ENCODE data around the gene TCF7L2. TPM values are rescaled to one million over a fixed set of nuclear protein-coding genes. Genes with fewer than 3 reads are reported as not detected.

TCF7L2 gene
- total RNA-seq, 2 donors from 2014 or later, result 9.1 to 25.7 TPM

- H3K4me1 ChIP-seq, result peaks cover 12% of the 10 kb centered on the region
- intact Hi-C loops (cut with DNase I), result no loop called here
- no peaks in the 10 kb centered on the region for H3K36me3 ChIP-seq (replicated peaks in 1 of 2; ENCODE audit: insufficient read depth in 1 of 2, low read depth in 2 of 2)
- no peak overlapping the region for H3K4me3 ChIP-seq
- TF ChIP-seq POLR2A (IDR thresholded peaks at IDR 0.05), result no peak
- TF ChIP-seq, protein P1, sequence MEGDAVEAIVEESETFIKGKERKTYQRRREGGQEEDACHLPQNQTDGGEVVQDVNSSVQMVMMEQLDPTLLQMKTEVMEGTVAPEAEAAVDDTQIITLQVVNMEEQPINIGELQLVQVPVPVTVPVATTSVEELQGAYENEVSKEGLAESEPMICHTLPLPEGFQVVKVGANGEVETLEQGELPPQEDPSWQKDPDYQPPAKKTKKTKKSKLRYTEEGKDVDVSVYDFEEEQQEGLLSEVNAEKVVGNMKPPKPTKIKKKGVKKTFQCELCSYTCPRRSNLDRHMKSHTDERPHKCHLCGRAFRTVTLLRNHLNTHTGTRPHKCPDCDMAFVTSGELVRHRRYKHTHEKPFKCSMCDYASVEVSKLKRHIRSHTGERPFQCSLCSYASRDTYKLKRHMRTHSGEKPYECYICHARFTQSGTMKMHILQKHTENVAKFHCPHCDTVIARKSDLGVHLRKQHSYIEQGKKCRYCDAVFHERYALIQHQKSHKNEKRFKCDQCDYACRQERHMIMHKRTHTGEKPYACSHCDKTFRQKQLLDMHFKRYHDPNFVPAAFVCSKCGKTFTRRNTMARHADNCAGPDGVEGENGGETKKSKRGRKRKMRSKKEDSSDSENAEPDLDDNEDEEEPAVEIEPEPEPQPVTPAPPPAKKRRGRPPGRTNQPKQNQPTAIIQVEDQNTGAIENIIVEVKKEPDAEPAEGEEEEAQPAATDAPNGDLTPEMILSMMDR (IDR thresholded peaks at IDR 0.05), result no peak
- no peaks in the 10 kb centered on the region for H3K9me3 ChIP-seq
- no peak for ATAC-seq
- no peak for DNase-seq
- no peaks in the 10 kb centered on the region for H3K27me3 ChIP-seq
- WGBS, 2 donors, result 78 to 80% methylated on average over 12 of the region's 12 CpGs
- H3K27ac ChIP-seq, result no peak overlapping the region
Observed at GRCh38 chr10:113038183-113038582, 88.1 kb downstream of the TCF7L2 start.

- intact Hi-C loops (cut with DNase I), result no loop called here
- TF ChIP-seq POLR2A (IDR thresholded peaks at IDR 0.05), result no peak
- TF ChIP-seq, protein P1 (IDR thresholded peaks at IDR 0.05), result no peak
- no peaks in the 10 kb centered on the region for H3K36me3 ChIP-seq (replicated peaks in 1 of 2; ENCODE audit: insufficient read depth in 1 of 2, low read depth in 2 of 2)
- DNase-seq (no peak), ATAC-seq (no peak)
- WGBS, 2 donors, result 68 to 79% methylated on average over 4 of the region's 4 CpGs
- no peak overlapping the region for H3K27ac ChIP-seq
- no peaks in the 10 kb centered on the region for H3K27me3 ChIP-seq
- H3K4me1 ChIP-seq, result peaks cover 12% of the 10 kb centered on the region
- H3K4me3 ChIP-seq, result no peak overlapping the region
- no peaks in the 10 kb centered on the region for H3K9me3 ChIP-seq
Observed at GRCh38 chr10:113038985-113039384, 88.9 kb downstream of the TCF7L2 start.

GRCh38 chr10:113041324-113041723 is 91.3 kb downstream of the TCF7L2 start:
- no peaks in the 10 kb centered on the region for H3K27me3 ChIP-seq
- no peaks in the 10 kb centered on the region for H3K9me3 ChIP-seq
- H3K4me3 ChIP-seq, result no peak overlapping the region
- H3K36me3 ChIP-seq (replicated peaks in 1 of 2; ENCODE audit: insufficient read depth in 1 of 2, low read depth in 2 of 2), result no peaks in the 10 kb centered on the region
- intact Hi-C loops (cut with DNase I), result no loop called here
- WGBS, 2 donors, result 88 to 100% methylated on average over 1 of the region's 1 CpG
- no peaks in the 10 kb centered on the region for H3K4me1 ChIP-seq
- H3K27ac ChIP-seq, result no peak overlapping the region
- no peak for TF ChIP-seq POLR2A (IDR thresholded peaks at IDR 0.05)
- TF ChIP-seq, protein P1 (IDR thresholded peaks at IDR 0.05), result no peak
- no peak for ATAC-seq
- no peak for DNase-seq

DNA sequence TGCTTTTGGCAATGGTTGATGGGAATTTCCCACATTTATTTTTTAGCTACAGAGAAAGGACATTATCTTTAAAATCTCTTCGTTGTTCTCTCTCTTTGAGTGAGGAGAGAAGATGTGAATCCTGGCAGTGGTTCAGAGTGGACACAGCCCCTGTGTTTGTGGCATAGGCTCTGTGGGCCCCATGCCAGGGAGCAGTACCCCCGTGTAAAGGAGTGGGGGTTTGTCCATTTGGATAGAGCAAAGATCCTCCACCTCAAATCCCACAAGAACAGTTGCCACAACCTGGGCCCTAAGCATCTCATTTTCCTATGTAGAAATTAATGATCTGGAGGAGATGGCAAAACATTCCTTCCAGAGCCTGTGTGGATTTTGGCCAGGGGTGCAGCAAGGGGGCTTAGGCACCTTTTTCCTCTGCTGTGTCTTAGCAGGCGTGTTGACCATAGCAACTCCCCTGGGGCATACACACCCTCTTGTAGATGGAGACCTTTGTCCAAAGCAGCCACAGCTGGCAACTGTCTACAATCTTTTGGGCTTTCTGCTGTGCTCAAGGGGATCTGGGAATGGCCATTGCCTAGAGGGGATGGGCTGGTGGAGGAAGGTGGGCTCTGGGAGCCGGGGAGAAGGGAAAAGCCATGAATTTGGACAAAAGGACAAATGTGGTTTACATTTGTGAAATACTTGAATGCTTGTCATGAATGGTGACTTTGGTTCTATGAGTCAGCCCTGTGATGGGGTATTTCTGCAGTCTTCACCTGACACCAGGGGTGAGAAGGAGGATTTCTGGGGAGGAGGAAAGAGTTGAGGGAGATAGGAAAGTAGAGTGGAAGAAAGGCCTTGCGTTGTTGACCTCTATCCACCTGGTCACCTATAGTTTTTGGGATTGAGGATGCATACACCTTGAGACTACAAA is 92.0 kb downstream of the TCF7L2 start:
- TF ChIP-seq, protein P1 (IDR thresholded peaks at IDR 0.05), result no peak
- no peak for TF ChIP-seq POLR2A (IDR thresholded peaks at IDR 0.05)
- no peak overlapping the region for H3K4me3 ChIP-seq
- ATAC-seq (no peak), DNase-seq (no peak)
- no peaks in the 10 kb centered on the region for H3K4me1 ChIP-seq
- no peaks in the 10 kb centered on the region for H3K9me3 ChIP-seq
- no peak overlapping the region for H3K27ac ChIP-seq
- H3K27me3 ChIP-seq, result no peaks in the 10 kb centered on the region
- 67 to 75% methylated on average over 5 of the region's 5 CpGs for WGBS, 2 donors
- H3K36me3 ChIP-seq (replicated peaks in 1 of 2; ENCODE audit: insufficient read depth in 1 of 2, low read depth in 2 of 2), result no peaks in the 10 kb centered on the region
- intact Hi-C loops (cut with DNase I), result no loop called here

DNA sequence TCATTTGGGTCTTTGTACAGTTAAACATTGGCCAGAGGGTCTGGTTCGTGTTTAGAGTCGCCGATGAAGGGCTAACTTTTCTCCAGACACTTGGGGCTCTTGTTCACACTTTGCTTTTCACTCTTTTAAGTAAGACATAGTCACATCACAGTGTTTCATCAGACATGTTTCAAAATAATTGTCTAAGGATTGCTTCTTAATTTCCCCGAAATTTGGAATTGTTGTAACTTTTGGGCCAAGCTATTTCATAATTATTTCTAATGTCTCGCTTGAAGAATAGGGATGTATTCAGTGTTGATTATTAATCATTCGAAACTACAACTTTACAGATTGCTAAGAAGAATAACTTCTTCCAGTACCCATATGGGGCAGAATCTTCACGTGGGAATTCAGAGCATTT is 92.8 kb downstream of the TCF7L2 start:
- Histone ChIP-seq H3K4me1 (no peaks in the 10 kb centered on the region), H3K4me3 (no peak overlapping the region), H3K9me3 (no peaks in the 10 kb centered on the region), H3K27ac (no peak overlapping the region), H3K36me3 (replicated peaks in 1 of 2; ENCODE audit: insufficient read depth in 1 of 2, low read depth in 2 of 2) (no peaks in the 10 kb centered on the region), H3K27me3 (no peaks in the 10 kb centered on the region)
- ATAC-seq (no peak), DNase-seq (no peak)
- 79 to 87% methylated on average over 7 of the region's 7 CpGs for WGBS, 2 donors
- intact Hi-C loops (cut with DNase I), result no loop called here
- TF ChIP-seq POLR2A (IDR thresholded peaks at IDR 0.05), result no peak
- TF ChIP-seq, protein P1 (IDR thresholded peaks at IDR 0.05), result no peak

Measured in body of pancreas (tissue), 4 donors.